HEK293T (cell line): Measurements from ENCODE around the gene MAP1A.
A peak's percentile ranks its signal among the peaks of the same experiment; 100 is the strongest.

Source experiments
- CTCF ChIA-PET: fragments of 350-600 bp; formaldehyde crosslinking; extraction: SDS; loops from one replicate; lab custom pipeline; 2021; ENCODE audit warnings: antibody characterized with exemption, inconsistent platforms; lab: Yijun Ruan, JAX
- POLR2A ChIA-PET: fragments of 350-600 bp; formaldehyde crosslinking; extraction: SDS; loops from one replicate; lab custom pipeline; 2020; ENCODE audit warnings: antibody characterized with exemption, inconsistent platforms; lab: Yijun Ruan, JAX
- DNase-seq: peaks from one replicate; pipeline ENCODE4 v3.0.0; 2012; ENCODE audit warnings: mixed read lengths; ENCODE audit errors: extremely low spot score
- ARNT ChIP-seq: fragments of 450-650 bp; IDR thresholded peaks from 2 replicates; pipeline ENCODE4 v1.6.1; 2017; ENCODE audit warnings: mild to moderate bottlenecking
- BHLHE40 ChIP-seq: fragments of 450-650 bp; IDR thresholded peaks from 2 replicates; pipeline ENCODE4 v1.6.1; 2016; ENCODE audit warnings: mild to moderate bottlenecking, moderate library complexity, borderline replicate concordance
- CTBP1 ChIP-seq: fragments of 450-650 bp; IDR thresholded peaks from 2 replicates; pipeline ENCODE4 v1.6.1; 2016; ENCODE audit warnings: borderline replicate concordance
- ELF4 ChIP-seq: fragments of 450-650 bp; IDR thresholded peaks from 2 replicates; pipeline ENCODE4 v1.6.1; 2017; ENCODE audit warnings: antibody characterized with exemption
- FOXA1 ChIP-seq: fragments of 450-650 bp; IDR thresholded peaks from 2 replicates; pipeline ENCODE4 v1.6.1; 2016; ENCODE audit warnings: mild to moderate bottlenecking
- FOXK2 ChIP-seq: fragments of 450-650 bp; IDR thresholded peaks from 2 replicates; pipeline ENCODE4 v1.6.1; 2016; ENCODE audit warnings: mild to moderate bottlenecking
- FOXM1 ChIP-seq: fragments of 450-650 bp; IDR thresholded peaks from 2 replicates; pipeline ENCODE4 v1.6.1; 2017; ENCODE audit warnings: mild to moderate bottlenecking, borderline replicate concordance
- HDGF ChIP-seq: fragments of 450-650 bp; IDR thresholded peaks from 2 replicates; pipeline ENCODE4 v1.6.1; 2017; ENCODE audit warnings: antibody characterized with exemption, borderline replicate concordance
- L3MBTL2 ChIP-seq: fragments of 450-650 bp; conservative IDR thresholded peaks from 2 replicates; pipeline ENCODE4 v1.6.1; 2016; ENCODE audit warnings: mild to moderate bottlenecking
- LEF1 ChIP-seq: fragments of 450-650 bp; IDR thresholded peaks from 2 replicates; pipeline ENCODE4 v1.6.1; 2017; ENCODE audit warnings: mild to moderate bottlenecking, borderline replicate concordance
- NFRKB ChIP-seq: fragments of 450-650 bp; IDR thresholded peaks from 2 replicates; pipeline ENCODE4 v1.6.1; 2016; ENCODE audit warnings: mild to moderate bottlenecking, moderate library complexity
- SP1 ChIP-seq: fragments of 450-650 bp; IDR thresholded peaks from 2 replicates; pipeline ENCODE4 v1.6.1; 2017
- SUZ12 ChIP-seq: fragments of 450-650 bp; IDR thresholded peaks from 2 replicates; pipeline ENCODE4 v1.6.1; 2016; ENCODE audit warnings: mild to moderate bottlenecking
- TARDBP ChIP-seq: fragments of 450-650 bp; IDR thresholded peaks from 2 replicates; pipeline ENCODE4 v1.6.1; 2016
- ZNF384 ChIP-seq: fragments of 450-650 bp; IDR thresholded peaks from 2 replicates; pipeline ENCODE4 v1.6.1; 2016
- TF ChIP-seq, protein P1 (sequence below): fragments of 450-650 bp; IDR thresholded peaks from 2 replicates; pipeline ENCODE4 v1.6.1; 2016

MAP1A gene

DNA sequence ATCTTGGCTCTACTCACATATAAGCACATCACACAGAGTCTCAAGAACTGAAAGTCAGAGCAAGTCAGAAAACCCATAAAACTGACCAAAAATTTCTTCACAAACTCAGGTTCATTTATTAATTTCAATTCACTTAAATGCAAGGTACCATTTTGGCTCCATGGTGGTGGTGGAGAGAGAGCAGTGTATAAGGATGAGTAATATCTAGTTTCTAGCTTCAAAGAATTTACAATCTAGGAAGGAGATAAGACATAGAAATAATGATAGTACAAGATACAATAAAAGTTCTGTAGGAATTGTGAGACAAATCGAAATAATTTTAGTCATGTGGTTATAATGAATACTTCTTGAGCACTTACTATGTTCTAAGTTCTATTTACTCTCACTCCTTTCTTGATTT lies 17.8 kb upstream of the MAP1A start:
- ChIA-PET CTCF (interaction anchor here (0.6 kb wide), 1 partner anchor 12 kb away, joined by 3 read pairs; no protein-coding TSS in a partner anchor), POLR2A (no interaction called here)
- no peak for TF ChIP-seq SP1
- no peak for DNase-seq

DNA sequence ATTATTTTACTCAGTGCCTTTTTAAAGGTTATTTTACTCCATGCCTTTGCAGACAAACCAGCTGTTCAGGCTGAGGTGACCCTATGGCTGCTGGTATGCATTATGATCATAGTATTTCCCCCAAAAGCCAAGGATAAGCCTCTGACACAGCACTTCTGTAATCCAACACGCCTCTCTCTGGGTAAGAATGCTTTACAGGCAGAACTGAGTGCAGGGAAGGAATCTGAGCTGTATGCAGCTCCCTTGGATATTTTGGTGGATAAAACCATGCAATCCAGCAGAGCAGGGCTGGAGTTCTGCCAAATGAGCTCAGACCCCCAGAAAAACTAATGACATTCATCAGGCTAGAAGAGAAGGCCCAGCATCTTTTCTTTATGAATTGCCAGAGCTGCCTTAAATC lies 11.7 kb upstream of the MAP1A start:
- POLR2A ChIA-PET = interaction anchor here (1.0 to 1.2 kb wide), 2 partner anchors 12 to 13 kb away, joined by 4 to 5 read pairs; partner anchors contain the start of gene TP53BP1
- CTCF ChIA-PET = no interaction called here

DNA sequence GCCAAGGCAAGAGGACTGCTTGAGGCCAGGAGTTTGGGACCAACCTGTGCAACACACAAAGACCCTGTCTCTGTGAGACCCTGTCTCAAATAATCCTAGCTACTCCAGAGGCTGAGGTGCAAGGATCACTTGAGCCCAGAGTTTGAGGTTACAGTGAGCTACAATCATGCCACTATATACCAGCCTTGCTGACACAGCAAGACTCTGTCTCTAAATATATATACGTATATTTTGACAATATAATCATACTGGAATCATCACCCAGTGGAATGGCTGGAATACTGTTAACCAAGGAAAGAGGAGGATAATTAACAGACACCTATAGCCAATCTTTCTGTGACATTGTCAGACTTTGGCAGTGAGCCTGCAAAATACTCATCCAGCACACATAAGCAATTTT lies 9.0 kb upstream of the MAP1A start:
- TF ChIP-seq ELF4 (no peak), FOXM1 (no peak), SP1 (no peak), BHLHE40 (no peak), SUZ12 (no peak), LEF1 (no peak), FOXA1 (no peak), CTBP1 (no peak), NFRKB (no peak), ARNT (no peak), HDGF (no peak), ZNF384 (no peak), TARDBP (no peak)
- TF ChIP-seq, protein P1, sequence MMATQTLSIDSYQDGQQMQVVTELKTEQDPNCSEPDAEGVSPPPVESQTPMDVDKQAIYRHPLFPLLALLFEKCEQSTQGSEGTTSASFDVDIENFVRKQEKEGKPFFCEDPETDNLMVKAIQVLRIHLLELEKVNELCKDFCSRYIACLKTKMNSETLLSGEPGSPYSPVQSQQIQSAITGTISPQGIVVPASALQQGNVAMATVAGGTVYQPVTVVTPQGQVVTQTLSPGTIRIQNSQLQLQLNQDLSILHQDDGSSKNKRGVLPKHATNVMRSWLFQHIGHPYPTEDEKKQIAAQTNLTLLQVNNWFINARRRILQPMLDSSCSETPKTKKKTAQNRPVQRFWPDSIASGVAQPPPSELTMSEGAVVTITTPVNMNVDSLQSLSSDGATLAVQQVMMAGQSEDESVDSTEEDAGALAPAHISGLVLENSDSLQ = no peak
- CTCF ChIA-PET = no interaction called here
- POLR2A ChIA-PET = interaction anchor here (0.7 kb wide), 1 partner anchor 67 kb away, joined by 3 read pairs; no protein-coding TSS in a partner anchor
- no peak for DNase-seq

More for the DNA sequence above, 11.7 kb upstream of the MAP1A start:
- no peak for TF ChIP-seq ELF4
- TF ChIP-seq SUZ12 = no peak
- no peak for TF ChIP-seq ARNT
- no peak for TF ChIP-seq L3MBTL2
- TF ChIP-seq HDGF = no peak
- no peak for TF ChIP-seq TARDBP
- TF ChIP-seq LEF1 = no peak
- no peak for TF ChIP-seq FOXK2
- TF ChIP-seq CTBP1 = no peak
- no peak for TF ChIP-seq NFRKB
- DNase-seq = no peak

DNA sequence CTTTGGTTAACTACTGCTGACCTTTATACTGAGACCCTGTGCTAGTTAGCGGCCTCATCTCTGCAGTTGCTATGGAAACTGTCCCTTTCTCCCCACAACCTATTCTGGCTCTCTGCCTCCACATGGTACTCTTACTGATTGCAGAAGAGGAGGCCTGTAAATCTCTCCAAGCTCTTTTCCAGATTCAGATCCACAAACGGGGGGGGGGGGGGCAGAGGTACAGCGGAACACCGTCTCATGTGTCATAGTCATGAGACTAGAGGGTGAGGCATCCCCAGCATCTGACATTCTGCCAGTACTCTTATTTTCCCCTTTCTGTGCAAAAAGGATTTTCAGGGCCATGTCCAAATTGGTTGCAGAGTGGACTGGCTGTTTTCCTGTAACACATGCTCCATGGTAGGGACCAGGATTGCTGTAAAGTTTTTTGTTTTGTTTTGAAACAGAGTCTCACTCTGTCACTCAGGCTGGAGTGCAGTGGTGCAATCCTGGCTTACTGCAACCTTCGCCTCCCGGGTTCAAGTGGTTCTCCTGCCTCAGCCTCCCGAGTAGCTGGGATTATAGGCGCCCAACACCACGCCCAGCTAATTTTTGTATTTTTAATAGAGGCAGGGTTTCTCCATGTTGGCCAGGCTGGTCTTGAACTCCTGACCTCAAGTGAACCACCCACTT lies 8.3 kb upstream of the MAP1A start:
- ChIA-PET CTCF (no interaction called here), POLR2A (interaction anchor here (0.7 to 3.4 kb wide), 2 partner anchors 16 to 68 kb away, joined by 3 to 33 read pairs; partner anchors contain the start of gene TP53BP1)

DNA sequence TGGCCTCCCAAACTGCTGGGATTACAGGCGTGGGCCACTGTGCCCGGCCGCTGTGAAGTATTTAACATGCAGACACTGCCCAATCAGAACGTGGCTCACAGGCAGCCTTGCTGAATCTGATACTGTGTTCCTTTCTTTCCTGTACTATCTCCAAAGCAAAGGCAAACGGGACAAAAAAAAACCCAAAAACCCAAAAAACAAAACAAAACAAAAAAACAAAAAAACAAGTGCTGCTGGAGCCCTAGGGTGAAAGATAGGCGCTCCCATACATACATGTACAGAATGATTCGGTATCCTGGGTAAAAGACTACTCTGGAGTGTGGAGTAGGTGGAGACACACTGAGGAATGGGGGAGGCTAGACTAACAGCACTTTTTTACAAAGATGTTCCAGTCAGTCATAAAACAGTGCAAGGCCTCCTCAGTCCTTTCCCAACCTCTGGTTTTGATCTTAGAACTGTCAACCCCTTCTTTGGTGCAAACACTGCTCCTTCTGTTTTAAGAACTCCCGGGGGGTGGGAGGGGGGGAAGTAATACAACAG lies 7.7 kb upstream of the MAP1A start:
- DNase-seq = no peak
- TF ChIP-seq L3MBTL2 = no peak
- TF ChIP-seq FOXK2 = no peak
- no peak for TF ChIP-seq TARDBP
- no peak for TF ChIP-seq ELF4
- TF ChIP-seq NFRKB = no peak
- TF ChIP-seq SUZ12 = no peak
- TF ChIP-seq LEF1 = no peak
- TF ChIP-seq FOXM1 = no peak

More for the DNA sequence above, 8.3 kb upstream of the MAP1A start:
- no peak for DNase-seq
- no peak for TF ChIP-seq SP1
- no peak for TF ChIP-seq ZNF384
- TF ChIP-seq ARNT = no peak

DNA sequence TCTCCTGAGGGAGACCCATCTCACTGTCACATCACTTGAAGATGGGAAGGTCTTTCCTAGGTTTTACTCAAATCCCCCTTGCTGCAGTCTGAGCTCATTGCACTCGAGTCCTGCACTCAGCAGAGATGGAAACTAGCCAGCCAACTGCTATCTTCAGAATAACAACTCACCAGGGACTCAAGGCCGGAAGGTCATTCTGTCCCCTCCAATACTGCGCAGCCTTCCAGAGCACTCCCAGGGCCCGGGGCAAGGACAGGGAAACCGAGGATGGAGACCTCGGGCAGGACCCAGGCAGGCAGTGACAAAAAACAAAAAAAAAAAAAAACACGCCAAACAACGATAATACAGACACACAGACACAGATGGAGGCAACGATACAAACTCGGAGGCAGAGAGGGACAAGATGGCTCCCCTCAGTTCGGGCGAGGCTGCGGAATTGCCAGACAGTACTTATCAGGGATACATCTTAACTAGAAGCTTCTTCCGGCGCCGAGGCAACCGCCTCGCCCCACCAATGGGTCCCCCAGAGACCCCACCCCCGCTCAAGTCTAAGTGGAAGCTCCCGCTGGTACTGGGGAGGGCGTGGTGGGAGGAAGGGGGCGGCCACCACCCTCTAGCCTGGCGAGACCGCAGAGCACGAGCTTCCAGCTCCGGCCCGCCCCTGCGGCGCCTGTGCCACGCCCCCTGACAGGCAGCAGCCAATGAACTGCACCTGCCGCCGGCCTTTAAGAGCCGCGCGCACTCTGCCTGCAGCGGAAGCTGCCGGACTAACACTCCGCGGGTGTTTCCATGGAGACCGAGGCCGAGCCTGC lies 7.0 kb upstream of the MAP1A start:
- TF ChIP-seq BHLHE40 (no peak), LEF1 (no peak), HDGF (0 out of 2 replicates have a peak, but pooled peaks have one; percentile 39), ZNF384 (no peak), L3MBTL2 (peak; percentile 58), FOXA1 (no peak)
- TF ChIP-seq, protein P1 = peak; percentile 60
- ChIA-PET POLR2A (interaction anchor here (0.6 to 3.4 kb wide), 12 partner anchors 9 to 267 kb away, joined by 3 to 33 read pairs (median 4); partner anchors contain the start of genes ELL3 and TP53BP1), CTCF (interaction anchor here (0.5 to 1.6 kb wide), 6 partner anchors 14 to 196 kb away, joined by 3 to 7 read pairs (median 4); partner anchors contain the start of gene TP53BP1)
- DNase-seq = peak; percentile 92

More for the DNA sequence above, 7.7 kb upstream of the MAP1A start:
- CTCF ChIA-PET = interaction anchor here (0.5 to 1.1 kb wide), 3 partner anchors 14 to 69 kb away, joined by 3 to 6 read pairs (median 4); no protein-coding TSS in a partner anchor
- POLR2A ChIA-PET = interaction anchor here (0.6 to 3.4 kb wide), 9 partner anchors 9 to 267 kb away, joined by 3 to 33 read pairs (median 4); partner anchors contain the start of genes ELL3 and TP53BP1
